ENCODE data around the gene SMTNL2.

GRCh38 chr17:4537451-4538235, 46.7 kb upstream of the SMTNL2 start:
- TF ChIP-seq POLR2A (IDR thresholded peaks at IDR 0.05; ENCODE audit: low read depth, low read length), result no peak
- no peak for TF ChIP-seq MXI1 (IDR thresholded peaks at IDR 0.05; ENCODE audit: borderline replicate concordance, low read depth, low read length)
- TF ChIP-seq RFX5 (IDR thresholded peaks at IDR 0.05; ENCODE audit: low read depth, low read length), result no peak
- TF ChIP-seq, protein P1, sequence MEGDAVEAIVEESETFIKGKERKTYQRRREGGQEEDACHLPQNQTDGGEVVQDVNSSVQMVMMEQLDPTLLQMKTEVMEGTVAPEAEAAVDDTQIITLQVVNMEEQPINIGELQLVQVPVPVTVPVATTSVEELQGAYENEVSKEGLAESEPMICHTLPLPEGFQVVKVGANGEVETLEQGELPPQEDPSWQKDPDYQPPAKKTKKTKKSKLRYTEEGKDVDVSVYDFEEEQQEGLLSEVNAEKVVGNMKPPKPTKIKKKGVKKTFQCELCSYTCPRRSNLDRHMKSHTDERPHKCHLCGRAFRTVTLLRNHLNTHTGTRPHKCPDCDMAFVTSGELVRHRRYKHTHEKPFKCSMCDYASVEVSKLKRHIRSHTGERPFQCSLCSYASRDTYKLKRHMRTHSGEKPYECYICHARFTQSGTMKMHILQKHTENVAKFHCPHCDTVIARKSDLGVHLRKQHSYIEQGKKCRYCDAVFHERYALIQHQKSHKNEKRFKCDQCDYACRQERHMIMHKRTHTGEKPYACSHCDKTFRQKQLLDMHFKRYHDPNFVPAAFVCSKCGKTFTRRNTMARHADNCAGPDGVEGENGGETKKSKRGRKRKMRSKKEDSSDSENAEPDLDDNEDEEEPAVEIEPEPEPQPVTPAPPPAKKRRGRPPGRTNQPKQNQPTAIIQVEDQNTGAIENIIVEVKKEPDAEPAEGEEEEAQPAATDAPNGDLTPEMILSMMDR (conservative IDR thresholded peaks at IDR 0.05; ENCODE audit: low read depth, low read length), result no peak
- no peak for TF ChIP-seq RAD21 (IDR thresholded peaks at IDR 0.05; ENCODE audit: low read length)
- no peak for TF ChIP-seq BHLHE40 (IDR thresholded peaks at IDR 0.05; ENCODE audit: low read depth, low read length)
- no peak for TF ChIP-seq FOS (IDR thresholded peaks at IDR 0.05; ENCODE audit: low read depth, low read length)
- TF ChIP-seq SMC3 (IDR thresholded peaks at IDR 0.05; ENCODE audit: low read depth, low read length), result no peak
- TF ChIP-seq, protein P2, sequence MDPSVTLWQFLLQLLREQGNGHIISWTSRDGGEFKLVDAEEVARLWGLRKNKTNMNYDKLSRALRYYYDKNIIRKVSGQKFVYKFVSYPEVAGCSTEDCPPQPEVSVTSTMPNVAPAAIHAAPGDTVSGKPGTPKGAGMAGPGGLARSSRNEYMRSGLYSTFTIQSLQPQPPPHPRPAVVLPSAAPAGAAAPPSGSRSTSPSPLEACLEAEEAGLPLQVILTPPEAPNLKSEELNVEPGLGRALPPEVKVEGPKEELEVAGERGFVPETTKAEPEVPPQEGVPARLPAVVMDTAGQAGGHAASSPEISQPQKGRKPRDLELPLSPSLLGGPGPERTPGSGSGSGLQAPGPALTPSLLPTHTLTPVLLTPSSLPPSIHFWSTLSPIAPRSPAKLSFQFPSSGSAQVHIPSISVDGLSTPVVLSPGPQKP (IDR thresholded peaks at IDR 0.05; ENCODE audit: borderline replicate concordance, low read depth, low read length), result no peak
- no peak for TF ChIP-seq CEBPB (IDR thresholded peaks at IDR 0.05; ENCODE audit: low read depth, low read length)
- no peak for TF ChIP-seq RCOR1 (IDR thresholded peaks at IDR 0.05; ENCODE audit: insufficient replicate concordance, low read length)

All from IMR-90 (cell line).